ENCODE data around the gene GADD45GIP1.
A peak's percentile ranks its signal among the peaks of the same experiment; 100 is the strongest.
"Not testable (repeated sequence)": the region's sequence is repeated elsewhere in the genome, so short reads cannot be mapped to it uniquely, and the experiment has no call there.

Gene GADD45GIP1

GRCh38 chr19:12955996-12956395, 1.0 kb downstream of the GADD45GIP1 start:
- no peak for DNase-seq

- not testable (repeated sequence) for DNase-seq
These were observed 1.4 kb downstream of the GADD45GIP1 start for GRCh38 chr19:12955575-12955974.

GRCh38 chr19:12954612-12954962, 2.4 kb downstream of the GADD45GIP1 start:
- DNase-seq = no peak

GRCh38 chr19:12953799-12954611, 3.0 kb downstream of the GADD45GIP1 start:
- no peak for DNase-seq

- DNase-seq = no peak
These were observed 3.8 kb downstream of the GADD45GIP1 start for GRCh38 chr19:12953138-12953798.

GRCh38 chr19:12952488-12953137, 4.4 kb downstream of the GADD45GIP1 start:
- DNase-seq = no peak

GRCh38 chr19:12952050-12952449, 5.0 kb downstream of the GADD45GIP1 start:
- not testable (repeated sequence) for DNase-seq

- no peak for DNase-seq
These were observed 7.4 kb downstream of the GADD45GIP1 start for GRCh38 chr19:12949363-12950283.

- DNase-seq = no peak
These were observed 8.2 kb downstream of the GADD45GIP1 start for GRCh38 chr19:12948612-12949362.

GRCh38 chr19:12947702-12948611, 9.1 kb downstream of the GADD45GIP1 start:
- no peak for DNase-seq

GRCh38 chr19:12946731-12947496, 10.1 kb downstream of the GADD45GIP1 start:
- DNase-seq = no peak

GRCh38 chr19:12946092-12946721, 10.8 kb downstream of the GADD45GIP1 start:
- peak in 3 of 5 donors; percentile 25 to 49 (median 45) for DNase-seq

GRCh38 chr19:12945479-12946091, 11.4 kb downstream of the GADD45GIP1 start, which contains the start of gene RAD23A:
Gene RAD23A (plus strand): TSS chr19:12945862. CDS start chr19:12945949, 87 bp downstream.
- peak; percentile 96 to 99 (median 97) for DNase-seq

GRCh38 chr19:12944104-12944674, 12.8 kb downstream of the GADD45GIP1 start:
- DNase-seq = no peak

- no peak for DNase-seq
These were observed 13.5 kb downstream of the GADD45GIP1 start for GRCh38 chr19:12943437-12944044.

GRCh38 chr19:12940897-12941296, 16.1 kb downstream of the GADD45GIP1 start:
- no peak for DNase-seq

GRCh38 chr19:12939975-12940423, 17.0 kb downstream of the GADD45GIP1 start:
- no peak for DNase-seq
